Transverse colon (tissue), 4 donors: ENCODE measurements around the gene PDXK. TPM values are rescaled to one million over a fixed set of nuclear protein-coding genes. Genes with fewer than 3 reads are reported as not detected.
A peak's percentile ranks its signal among the peaks of the same experiment; 100 is the strongest.

Source experiments
- DNase-seq: peaks from one replicate; pipeline ENCODE4 v3.0.0-alpha.2; 2019
- H3K27ac ChIP-seq, 4 donors: fragments of 200-600 bp; sonication (generic); 2 replicates each; pipeline ENCODE4 v1.5.1; 2016 to 2018; ENCODE audit warnings: inconsistent platforms in 4 of 4
- H3K27me3 ChIP-seq: fragments of 200-600 bp; sonication (generic); 2 replicates; pipeline ENCODE4 v1.5.1; 2017; ENCODE audit warnings: inconsistent platforms
- H3K36me3 ChIP-seq, 4 donors: fragments of 200-600 bp; sonication (generic); 2 replicates each; pipeline ENCODE4 v1.5.1; 2017 to 2019; ENCODE audit warnings: inconsistent platforms in 4 of 4
- H3K4me1 ChIP-seq, 4 donors: fragments of 200-600 bp; sonication (generic); 2 replicates each; pipeline ENCODE4 v1.5.1; 2017 to 2020; ENCODE audit warnings: inconsistent platforms in 4 of 4
- H3K4me3 ChIP-seq, 4 donors: fragments of 200-600 bp; sonication (generic); 1 replicate in 1 of 4; 2 replicates in 3 of 4; pipeline versions ENCODE4 v1.5.1 to v1.6.1; 2017 to 2019; ENCODE audit warnings: inconsistent platforms in 4 of 4
- H3K9me3 ChIP-seq, 2 donors: fragments of 200-600 bp; sonication (generic); 2 replicates each; pipeline ENCODE4 v1.5.1; 2017 to 2019; ENCODE audit warnings: inconsistent platforms in 2 of 2
- CTCF ChIP-seq, 5 experiments: fragments of 200-600 bp in 3 of 5; fragments of 450-650 bp in 2 of 5; sonication (generic) in 3 of 5; IDR thresholded peaks; 1 replicate in 2 of 5; 2 replicates in 3 of 5; pipeline ENCODE4 v1.5.1; 2016 to 2017; ENCODE audit warnings: antibody characterized with exemption in 5 of 5, inconsistent platforms in 3 of 5, mild to moderate bottlenecking in 2 of 5, moderate library complexity in 1 of 5
- EP300 ChIP-seq: sonication (generic); formaldehyde crosslinking; IDR thresholded peaks from one replicate; pipeline ENCODE4 v1.6.1; 2017; ENCODE audit warnings: antibody characterized with exemption, low read depth
- POLR2A ChIP-seq: fragments of 450-650 bp; IDR thresholded peaks from one replicate; pipeline ENCODE4 v1.6.1; 2016; ENCODE audit warnings: antibody characterized with exemption, mild to moderate bottlenecking, moderate library complexity
- POLR2AphosphoS5 ChIP-seq, 3 donors: sonication (generic); formaldehyde crosslinking; IDR thresholded peaks; one replicate each; pipeline ENCODE4 v1.6.1; 2016; ENCODE audit warnings: antibody characterized with exemption in 3 of 3
- WGBS, 2 donors: methylation state at CpG; one replicate each; pipeline ENCODE4 v1.1.5; 2018; ENCODE audit warnings: low coverage in 1 of 2; 5-methylcytosine and 5-hydroxymethylcytosine counted together
- in situ Hi-C, 4 donors: fragments of 200-750 bp; cut with MboI; loops; one replicate each; pipeline versions ENCODE4 v1.15.0 to v1.15.1; 2017; ENCODE audit warnings: low sequenced_read_pairs in 3 of 4, low pct_ligation_motif_present in 1 of 4, low pct_unique_long_range_greater_than_20kb in 1 of 4
- intact Hi-C: fragments of 100-400 bp; cut with DNase I; formaldehyde crosslinking; loops from one replicate; pipeline ENCODE4 v1.15.1; 2023; ENCODE audit warnings: low total_unique reads
- total RNA-seq, 4 donors: library from RNA; depleted of rRNA; stranded (reverse); fragments of >200 nt; gene quantifications; one replicate each; pipeline ENCODE4 v1.1.0, GENCODE V29; 2016

Gene PDXK
- total RNA-seq, 4 donors from 2014 or later: 85.8 to 117 (median 103) TPM

- Histone ChIP-seq H3K36me3 (no peaks in the 10 kb centered on the region), H3K27ac (peak overlapping the region in 1 of 4 donors; percentile 87), H3K4me3 (no peak overlapping the region), H3K9me3 (no peaks in the 10 kb centered on the region), H3K27me3 (no peaks in the 10 kb centered on the region), H3K4me1 (peaks cover 20 to 46% (median 40%) of the 10 kb centered on the region in 4 donors)
- WGBS, 2 donors: 95% methylated on average over 22 of the region's 22 CpGs; no CpG with 5 or more reads in 1 of the 2 donors
- TF ChIP-seq POLR2AphosphoS5 (IDR thresholded peaks at IDR 0.05): no peak
- no peak for TF ChIP-seq CTCF (IDR thresholded peaks at IDR 0.05)
- TF ChIP-seq EP300: no peak
- TF ChIP-seq POLR2A: no peak
- no peak for DNase-seq
- in situ Hi-C loops (no loop called here), intact Hi-C loops (no loop called here)
Measured at GRCh38 chr21:43735236-43736091, 16.5 kb downstream of the PDXK start.

DNA sequence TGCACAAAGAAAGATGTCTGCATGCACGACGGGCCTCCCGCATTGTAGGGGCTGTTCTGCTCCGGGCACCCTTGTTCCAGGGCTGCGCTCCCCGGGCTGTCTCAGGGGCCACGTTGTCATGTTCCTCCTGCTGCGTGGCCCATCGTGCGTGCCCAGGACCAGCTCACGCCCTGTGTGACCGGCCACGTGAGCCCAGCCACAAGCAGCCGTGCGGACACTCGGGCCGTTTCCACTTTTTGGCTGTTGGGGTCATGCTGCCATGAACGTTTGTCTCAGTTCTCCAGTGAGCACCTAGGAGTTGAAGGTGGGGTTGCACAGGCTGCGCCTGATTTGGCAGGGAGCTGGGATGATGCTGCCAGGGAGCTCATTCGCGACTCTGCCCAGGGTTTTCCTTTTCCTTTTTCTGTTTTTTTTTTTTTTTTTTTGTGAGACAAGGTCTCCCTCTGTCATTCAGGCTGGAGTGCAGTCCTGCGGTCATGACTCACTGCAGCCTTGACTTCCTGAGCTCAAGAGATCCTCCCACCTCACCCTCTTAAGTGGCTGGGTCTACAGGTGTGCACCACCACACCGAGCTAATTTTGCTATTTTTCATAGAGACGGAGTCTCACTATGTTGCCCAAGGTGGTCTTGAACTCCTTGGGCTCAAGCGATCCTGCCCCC lies 17.4 kb downstream of the PDXK start:
- Histone ChIP-seq H3K4me3 (no peak overlapping the region), H3K9me3 (no peaks in the 10 kb centered on the region), H3K27ac (no peak overlapping the region), H3K27me3 (no peaks in the 10 kb centered on the region), H3K4me1 (peaks cover 20 to 37% (median 32%) of the 10 kb centered on the region in 4 donors), H3K36me3 (no peaks in the 10 kb centered on the region)
- DNase-seq: no peak
- in situ Hi-C loops: no loop called here
- WGBS, 2 donors: 93 to 94% methylated on average over 7 to 24 of the region's 25 CpGs
- TF ChIP-seq EP300: no peak
- intact Hi-C loops: no loop called here

DNA sequence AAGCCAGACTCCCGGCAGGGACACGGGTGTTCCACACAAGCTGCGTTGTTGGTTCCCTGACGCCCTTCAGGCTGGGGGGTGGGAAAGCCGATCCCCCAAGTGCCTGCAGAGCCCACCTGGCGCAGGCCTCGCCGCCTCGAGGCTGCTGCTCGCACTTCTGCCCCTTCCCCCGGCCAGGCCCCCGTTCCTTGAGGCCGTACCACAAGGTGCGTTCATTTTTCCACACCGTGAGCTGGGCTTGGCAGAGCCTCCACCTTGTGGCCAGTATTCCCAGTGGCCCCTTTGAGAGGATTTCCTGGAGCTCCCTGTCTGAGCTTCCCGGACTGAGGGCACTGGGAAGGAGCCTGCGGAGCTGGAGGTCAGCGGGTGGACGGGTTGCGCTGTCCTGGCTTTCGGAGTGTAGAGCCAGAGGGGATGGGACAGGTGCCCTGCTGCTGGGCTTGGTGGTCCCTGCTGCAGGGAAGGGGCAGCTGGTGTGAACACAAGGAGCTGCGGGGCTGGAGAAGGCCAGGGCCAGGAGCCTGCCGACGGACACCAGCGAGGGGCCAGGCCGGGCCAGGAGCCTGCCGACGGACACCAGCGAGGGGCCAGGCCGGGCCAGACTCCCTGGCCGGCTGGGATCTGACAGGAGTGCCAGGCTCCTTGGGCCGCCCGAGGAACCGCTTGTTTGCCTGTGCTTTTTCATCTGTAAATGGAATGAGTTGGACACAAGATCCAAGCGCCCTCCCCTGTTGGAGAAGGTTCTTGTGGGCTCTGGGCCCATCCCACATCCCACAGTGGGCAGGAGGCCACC lies 18.4 kb downstream of the PDXK start:
- in situ Hi-C loops: no loop called here
- no peaks in the 10 kb centered on the region for H3K27me3 ChIP-seq
- no peaks in the 10 kb centered on the region for H3K36me3 ChIP-seq
- no peaks in the 10 kb centered on the region for H3K9me3 ChIP-seq
- DNase-seq: no peak
- H3K4me3 ChIP-seq: no peak overlapping the region
- H3K27ac ChIP-seq: peak overlapping the region in 2 of 4 donors; percentile 2 to 16
- 91 to 100% methylated on average over 2 to 35 of the region's 35 CpGs for WGBS, 2 donors
- TF ChIP-seq POLR2A: no peak
- TF ChIP-seq EP300: no peak
- no peak for TF ChIP-seq CTCF (IDR thresholded peaks at IDR 0.05)
- H3K4me1 ChIP-seq: peaks cover 14 to 27% (median 22%) of the 10 kb centered on the region in 4 donors
- intact Hi-C loops: no loop called here

DNA sequence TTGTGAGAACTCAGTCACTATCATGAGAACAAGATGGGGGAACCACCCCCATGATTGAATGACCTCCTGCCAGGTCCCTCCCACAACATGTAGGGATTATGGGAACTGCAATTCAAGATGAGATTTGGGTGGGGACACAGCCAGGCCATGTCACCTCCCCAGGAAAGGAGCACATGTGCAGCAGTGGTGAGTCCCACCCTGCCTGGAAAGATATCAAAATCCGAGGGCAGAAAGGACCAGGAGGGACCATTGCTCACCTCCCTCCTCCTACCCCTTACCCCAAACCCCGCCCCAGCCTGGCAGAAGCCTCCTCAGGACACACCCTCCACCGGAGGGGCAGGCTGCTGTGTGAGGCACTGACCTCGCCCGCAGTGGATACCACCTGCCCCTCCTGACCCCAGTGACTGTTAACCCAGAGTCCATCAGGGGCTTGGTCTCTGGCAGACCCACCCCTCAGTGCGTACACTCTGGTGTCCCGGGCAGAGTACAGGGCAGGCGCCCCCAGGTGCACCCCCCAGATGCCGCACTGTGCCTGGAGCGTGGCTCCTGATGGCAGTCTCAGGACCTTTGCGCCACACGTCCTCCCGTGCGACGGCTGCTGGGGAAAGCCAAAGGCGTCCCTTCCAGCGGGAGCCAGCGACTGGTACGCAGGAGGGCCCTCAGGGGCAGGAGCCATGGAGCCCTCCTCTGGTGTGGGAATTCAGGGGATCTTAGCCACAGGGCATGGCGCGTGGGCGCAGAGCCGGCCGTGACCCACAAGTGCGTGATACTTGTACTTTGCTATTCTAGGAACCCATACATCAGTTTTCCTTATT lies 20.9 kb downstream of the PDXK start:
- no peak for DNase-seq
- Histone ChIP-seq H3K4me1 (peaks cover 0 to 4% (median under 1%) of the 10 kb centered on the region in 4 donors), H3K27ac (peak overlapping the region; percentile 54 to 75 (median 68)), H3K27me3 (no peaks in the 10 kb centered on the region), H3K4me3 (no peak overlapping the region), H3K9me3 (no peaks in the 10 kb centered on the region), H3K36me3 (no peaks in the 10 kb centered on the region)
- WGBS, 2 donors: 82 to 91% methylated on average over 6 to 25 of the region's 25 CpGs
- intact Hi-C loops: no loop called here
- in situ Hi-C loops: no loop called here
- TF ChIP-seq POLR2A (no peak), CTCF (IDR thresholded peaks at IDR 0.05) (no peak), EP300 (no peak), POLR2AphosphoS5 (IDR thresholded peaks at IDR 0.05) (no peak)
